Measurements from ENCODE around the gene LY9.

The LY9 gene

DNA sequence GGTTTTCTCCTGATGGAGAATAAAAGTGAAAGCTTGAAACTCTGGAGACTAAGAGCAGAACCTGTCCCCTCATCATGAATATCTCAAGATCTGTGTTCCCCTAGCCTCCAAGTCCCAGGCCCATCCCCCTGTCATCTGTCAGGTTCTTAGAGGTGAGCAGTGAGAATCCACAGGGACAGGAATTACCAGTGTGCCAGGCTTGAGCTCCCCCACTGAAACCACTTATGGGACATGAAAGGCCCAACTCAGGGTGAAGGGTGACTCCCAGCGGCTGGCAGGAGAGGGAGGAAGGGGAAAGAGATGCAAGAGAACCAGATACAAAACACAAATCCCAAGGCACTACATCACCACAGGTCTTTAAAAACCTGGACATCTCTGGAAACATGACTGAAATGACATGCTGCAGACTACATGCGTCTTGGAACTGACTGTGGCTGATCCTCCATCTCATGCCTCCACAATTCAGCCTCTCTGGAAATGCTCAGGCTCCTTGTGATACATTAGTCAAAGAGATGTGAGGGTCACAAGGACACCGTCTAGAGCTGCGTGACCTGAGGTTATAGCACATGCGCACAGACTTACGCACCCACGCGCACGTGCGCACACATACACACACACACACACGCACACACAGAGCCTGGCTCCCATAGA is 6.8 kb upstream of the LY9 start:
- ChIA-PET CTCF (interaction anchor here (0.8 to 1.0 kb wide), 2 partner anchors 16 to 62 kb away, joined by 3 to 5 read pairs; no protein-coding TSS in a partner anchor), POLR2A (ENCODE audit: low non-redundant PET) (no interaction called here)
- no peak for DNase-seq (ENCODE audit: low spot score)
- H3K27ac ChIP-seq = no peak overlapping the region
- TF ChIP-seq CTCF (conservative IDR thresholded peaks at IDR 0.05; ENCODE audit: low read depth) = no peak

GRCh38 chr1:160789702-160790611 is 6.0 kb upstream of the LY9 start:
- TF ChIP-seq CTCF (conservative IDR thresholded peaks at IDR 0.05; ENCODE audit: low read depth) = no peak
- DNase-seq (ENCODE audit: low spot score) = no peak
- H3K27ac ChIP-seq = no peak overlapping the region
- CTCF ChIA-PET = interaction anchor here (0.8 to 1.0 kb wide), 2 partner anchors 17 to 63 kb away, joined by 3 to 5 read pairs; no protein-coding TSS in a partner anchor
- POLR2A ChIA-PET (ENCODE audit: low non-redundant PET) = no interaction called here

DNA sequence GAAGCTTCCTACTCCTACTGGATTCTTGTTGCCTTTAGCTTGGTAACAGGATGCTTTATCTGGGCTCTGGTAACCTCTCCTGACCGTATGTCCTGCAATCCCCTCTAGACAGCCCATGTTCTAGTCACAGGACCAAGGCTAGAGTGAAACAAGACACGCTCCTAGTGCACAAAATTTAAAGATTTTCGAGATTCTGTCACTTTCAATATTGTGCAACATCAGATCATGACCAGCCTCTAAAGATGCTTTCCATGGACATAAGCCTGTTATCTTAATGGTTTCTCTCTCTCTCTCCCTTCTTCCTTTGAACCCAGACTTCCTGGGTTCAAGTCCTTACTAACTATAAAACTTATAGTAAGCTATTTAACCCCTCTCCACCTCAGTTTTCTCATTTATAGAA is 1.6 kb upstream of the LY9 start:
- CTCF ChIA-PET = no interaction called here
- POLR2A ChIA-PET (ENCODE audit: low non-redundant PET) = no interaction called here
- DNase-seq (ENCODE audit: low spot score) = no peak
- TF ChIP-seq CTCF (conservative IDR thresholded peaks at IDR 0.05; ENCODE audit: low read depth) = no peak
- no peak overlapping the region for H3K27ac ChIP-seq

DNA sequence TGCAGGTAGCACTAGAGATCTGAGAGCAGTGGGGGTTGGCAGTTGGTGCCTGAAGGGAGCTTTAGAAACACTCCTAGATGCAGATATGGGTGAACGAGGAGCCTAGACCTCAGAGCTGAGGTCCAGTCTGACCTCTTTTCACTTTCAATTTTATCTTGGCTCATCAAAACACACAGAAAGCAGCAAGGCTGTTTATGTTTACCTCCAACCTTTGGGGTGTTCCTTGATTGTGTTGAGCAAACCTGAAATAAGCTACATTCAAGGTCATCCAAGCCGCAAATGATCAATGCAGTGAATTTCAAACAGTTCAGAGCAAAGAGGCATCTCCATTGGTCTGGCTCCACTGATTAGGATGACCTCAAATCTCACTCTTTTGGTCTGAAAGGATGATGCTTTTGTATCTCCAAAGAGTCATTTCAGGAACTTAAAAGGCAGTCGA is 1.3 kb downstream of the LY9 start:
- H3K27ac ChIP-seq = no peak overlapping the region
- no peak for DNase-seq (ENCODE audit: low spot score)
- POLR2A ChIA-PET (ENCODE audit: low non-redundant PET) = no interaction called here
- CTCF ChIA-PET = interaction anchor here (1.3 kb wide), 1 partner anchor 18 kb away, joined by 3 read pairs; no protein-coding TSS in a partner anchor
- no peak for TF ChIP-seq CTCF (conservative IDR thresholded peaks at IDR 0.05; ENCODE audit: low read depth)

GRCh38 chr1:160797861-160798273 is 1.9 kb downstream of the LY9 start:
- POLR2A ChIA-PET (ENCODE audit: low non-redundant PET) = no interaction called here
- TF ChIP-seq CTCF (conservative IDR thresholded peaks at IDR 0.05; ENCODE audit: low read depth) = no peak
- no peak for DNase-seq (ENCODE audit: low spot score)
- no peak overlapping the region for H3K27ac ChIP-seq
- CTCF ChIA-PET = interaction anchor here (1.3 kb wide), 1 partner anchor 18 kb away, joined by 3 read pairs; no protein-coding TSS in a partner anchor

DNA sequence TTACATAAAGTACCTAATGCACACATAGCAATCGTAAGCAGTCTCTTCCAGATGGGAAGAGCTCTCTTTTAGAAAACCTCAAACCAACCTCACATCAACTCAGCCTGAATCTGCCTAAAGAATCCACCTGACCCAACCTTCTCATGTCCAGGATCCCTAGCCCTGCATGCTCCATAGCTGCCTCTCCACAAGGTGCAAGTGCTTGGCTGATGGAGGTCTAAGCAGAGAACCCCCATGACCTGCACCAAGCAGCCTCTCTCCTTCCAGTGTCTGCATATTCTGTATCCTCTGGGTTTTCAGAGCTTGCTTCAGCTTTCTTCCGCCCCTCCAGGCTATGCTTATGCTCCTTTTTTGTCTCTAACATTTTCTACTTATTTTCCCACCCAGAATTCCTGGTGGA is 2.5 kb downstream of the LY9 start:
- DNase-seq (ENCODE audit: low spot score) = no peak
- no peak overlapping the region for H3K27ac ChIP-seq
- ChIA-PET CTCF (interaction anchor here (1.3 kb wide), 1 partner anchor 19 kb away, joined by 3 read pairs; no protein-coding TSS in a partner anchor), POLR2A (ENCODE audit: low non-redundant PET) (no interaction called here)
- no peak for TF ChIP-seq CTCF (conservative IDR thresholded peaks at IDR 0.05; ENCODE audit: low read depth)
